Ramos (cell line): Measurements from ENCODE around the gene DUSP8.
"Not testable (repeated sequence)": the region's sequence is repeated elsewhere in the genome, so short reads cannot be mapped to it uniquely, and the experiment has no call there.

Source experiments
- in situ Hi-C: fragments of 300-500 bp; cut with MboI; formaldehyde crosslinking; loops from one replicate; pipeline ENCODE4 v1.14.3; 2022; ENCODE audit warnings: low sequenced_read_pairs; ENCODE audit not compliant: unreplicated experiment

The DUSP8 gene

GRCh38 chr11:1519028-1520010, 52.8 kb downstream of the DUSP8 start:
- in situ Hi-C loops = no loop called here

GRCh38 chr11:1518301-1518700, 53.8 kb downstream of the DUSP8 start:
- in situ Hi-C loops = no loop called here

GRCh38 chr11:1517117-1518005, 54.7 kb downstream of the DUSP8 start:
- in situ Hi-C loops = no loop called here

GRCh38 chr11:1516273-1517067, 55.6 kb downstream of the DUSP8 start:
- in situ Hi-C loops = no loop called here

- in situ Hi-C loops = no loop called here
Observed at GRCh38 chr11:1515082-1516060, 56.7 kb downstream of the DUSP8 start.

GRCh38 chr11:1514336-1515061, 57.6 kb downstream of the DUSP8 start:
- in situ Hi-C loops = no loop called here

- in situ Hi-C loops = no loop called here
Observed at GRCh38 chr11:1513326-1514296, 58.5 kb downstream of the DUSP8 start.

GRCh38 chr11:1512531-1513258, 59.4 kb downstream of the DUSP8 start:
- in situ Hi-C loops = not testable (repeated sequence)

GRCh38 chr11:1511937-1512496, 60.1 kb downstream of the DUSP8 start:
- in situ Hi-C loops = no loop called here

- in situ Hi-C loops = no loop called here
Observed at GRCh38 chr11:1510928-1511327, 61.1 kb downstream of the DUSP8 start.

- in situ Hi-C loops = not testable (repeated sequence)
Observed at GRCh38 chr11:1510351-1510750, 61.7 kb downstream of the DUSP8 start.

- in situ Hi-C loops = no loop called here
Observed at GRCh38 chr11:1509626-1510255, 62.3 kb downstream of the DUSP8 start.

- in situ Hi-C loops = no loop called here
Observed at GRCh38 chr11:1508986-1509385, 63.1 kb downstream of the DUSP8 start.

- in situ Hi-C loops = no loop called here
Observed at GRCh38 chr11:1508491-1508891, 63.6 kb downstream of the DUSP8 start.

GRCh38 chr11:1507381-1508140, 64.5 kb downstream of the DUSP8 start:
- in situ Hi-C loops = no loop called here
